Measurements from ENCODE around the gene IRX2. TPM values are rescaled to one million over a fixed set of nuclear protein-coding genes. Genes with fewer than 3 reads are reported as not detected.

Gene IRX2
- total RNA-seq, 4 donors from 2014 or later = 2.4 TPM; not detected in 3

- H3K27me3 ChIP-seq = peaks cover 62 to 70% (median 65%) of the 10 kb centered on the region in 3 donors
- in situ Hi-C loops (cut with MboI; ENCODE audit: low sequenced_read_pairs in 4 of 4) (no loop called here), intact Hi-C loops (cut with DNase I; ENCODE audit: low total_unique reads) (no loop called here)
- DNase-seq (no peak), ATAC-seq (no peak)
- no peaks in the 10 kb centered on the region for H3K9me3 ChIP-seq
- H3K36me3 ChIP-seq = no peaks in the 10 kb centered on the region
- no peak overlapping the region for H3K4me3 ChIP-seq
- H3K27ac ChIP-seq = no peak overlapping the region
- no peak for TF ChIP-seq POLR2A (IDR thresholded peaks at IDR 0.05)
- TF ChIP-seq CTCF (IDR thresholded peaks at IDR 0.05 in 4 of 5, conservative IDR thresholded peaks at IDR 0.05 in 1 of 5) = no peak
- H3K4me1 ChIP-seq = peaks cover 0 to 6% of the 10 kb centered on the region in 2 donors
These were observed 6.3 kb upstream of the IRX2 start for GRCh38 chr5:2757563-2758351.

GRCh38 chr5:2756211-2757152 is 5.0 kb upstream of the IRX2 start:
- ATAC-seq (no peak), DNase-seq (no peak)
- Histone ChIP-seq H3K9me3 (no peaks in the 10 kb centered on the region), H3K27ac (no peak overlapping the region), H3K27me3 (peaks cover 64 to 80% (median 74%) of the 10 kb centered on the region in 3 donors), H3K4me1 (peaks cover 0 to 6% of the 10 kb centered on the region in 2 donors), H3K36me3 (no peaks in the 10 kb centered on the region), H3K4me3 (peak overlapping the region; percentile 13 to 49 (median 36))
- intact Hi-C loops (cut with DNase I; ENCODE audit: low total_unique reads) (no loop called here), in situ Hi-C loops (cut with MboI; ENCODE audit: low sequenced_read_pairs in 4 of 4) (no loop called here)
- TF ChIP-seq CTCF (IDR thresholded peaks at IDR 0.05 in 4 of 5, conservative IDR thresholded peaks at IDR 0.05 in 1 of 5) = no peak
- TF ChIP-seq POLR2A (IDR thresholded peaks at IDR 0.05) = no peak

GRCh38 chr5:2755681-2756171 is 4.2 kb upstream of the IRX2 start:
- Histone ChIP-seq H3K36me3 (no peaks in the 10 kb centered on the region), H3K4me3 (peak overlapping the region in 3 of 4 donors; percentile 13 to 49 (median 36)), H3K9me3 (no peaks in the 10 kb centered on the region), H3K4me1 (peaks cover 0 to 6% of the 10 kb centered on the region in 2 donors), H3K27me3 (peaks cover 57 to 78% (median 74%) of the 10 kb centered on the region in 3 donors), H3K27ac (no peak overlapping the region)
- intact Hi-C loops (cut with DNase I; ENCODE audit: low total_unique reads) (no loop called here), in situ Hi-C loops (cut with MboI; ENCODE audit: low sequenced_read_pairs in 4 of 4) (no loop called here)
- ATAC-seq (no peak), DNase-seq (no peak)
- TF ChIP-seq CTCF (IDR thresholded peaks at IDR 0.05 in 4 of 5, conservative IDR thresholded peaks at IDR 0.05 in 1 of 5) (no peak), POLR2A (IDR thresholded peaks at IDR 0.05) (no peak)

- in situ Hi-C loops (cut with MboI; ENCODE audit: low sequenced_read_pairs in 4 of 4) = no loop called here
- peaks cover 60 to 80% (median 80%) of the 10 kb centered on the region in 3 donors for H3K27me3 ChIP-seq
- no peaks in the 10 kb centered on the region for H3K36me3 ChIP-seq
- DNase-seq = no peak
- no peak overlapping the region for H3K27ac ChIP-seq
- H3K9me3 ChIP-seq = no peaks in the 10 kb centered on the region
- ATAC-seq = no peak
- TF ChIP-seq POLR2A (IDR thresholded peaks at IDR 0.05) (no peak), CTCF (IDR thresholded peaks at IDR 0.05 in 4 of 5, conservative IDR thresholded peaks at IDR 0.05 in 1 of 5) (no peak)
- intact Hi-C loops (cut with DNase I; ENCODE audit: low total_unique reads) = no loop called here
- H3K4me3 ChIP-seq = peak overlapping the region in 1 of 4 donors; percentile 49
- H3K4me1 ChIP-seq = peaks cover 0 to 6% of the 10 kb centered on the region in 2 donors
These were observed 3.7 kb upstream of the IRX2 start for GRCh38 chr5:2755076-2755680.
